Ramos (cell line): Measurements from ENCODE around the gene SRP14.

Experiments used
- in situ Hi-C: fragments of 300-500 bp; cut with MboI; formaldehyde crosslinking; loops from one replicate; pipeline ENCODE4 v1.14.3; 2022; ENCODE audit warnings: low sequenced_read_pairs; ENCODE audit not compliant: unreplicated experiment

Gene SRP14

GRCh38 chr15:40069178-40070165 lies 30.5 kb upstream of the SRP14 start:
- in situ Hi-C loops: no loop called here

- in situ Hi-C loops: no loop called here
Observed at GRCh38 chr15:40067921-40068624, 29.1 kb upstream of the SRP14 start.

- in situ Hi-C loops: no loop called here
Observed at GRCh38 chr15:40066589-40066988, 27.6 kb upstream of the SRP14 start.

DNA sequence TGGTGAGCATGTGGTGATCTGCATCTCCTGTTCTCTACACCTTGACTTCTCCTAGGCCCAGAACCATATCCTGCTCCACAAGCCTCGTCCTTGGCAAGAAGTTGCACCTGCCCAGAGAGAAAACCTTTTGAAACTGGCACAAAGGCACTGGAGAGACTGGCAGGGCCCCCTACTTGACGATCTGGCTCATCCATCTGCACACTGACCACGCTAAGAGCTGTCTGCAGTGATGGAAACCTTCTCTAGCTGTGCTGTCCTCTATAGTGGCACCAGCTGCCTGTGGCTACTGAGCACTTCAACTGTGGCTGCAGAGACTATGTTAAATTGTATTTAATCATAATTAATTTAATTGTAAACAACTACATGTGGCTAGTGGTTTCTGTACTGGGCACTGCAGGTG lies 26.2 kb upstream of the SRP14 start:
- in situ Hi-C loops: no loop called here

- in situ Hi-C loops: no loop called here
Observed at GRCh38 chr15:40064231-40064894, 25.4 kb upstream of the SRP14 start.

GRCh38 chr15:40063563-40064011 lies 24.6 kb upstream of the SRP14 start:
- in situ Hi-C loops: no loop called here

- in situ Hi-C loops: no loop called here
Observed at GRCh38 chr15:40062816-40063562, 24.0 kb upstream of the SRP14 start.

- in situ Hi-C loops: no loop called here
Observed at GRCh38 chr15:40061212-40061901, 22.4 kb upstream of the SRP14 start.

DNA sequence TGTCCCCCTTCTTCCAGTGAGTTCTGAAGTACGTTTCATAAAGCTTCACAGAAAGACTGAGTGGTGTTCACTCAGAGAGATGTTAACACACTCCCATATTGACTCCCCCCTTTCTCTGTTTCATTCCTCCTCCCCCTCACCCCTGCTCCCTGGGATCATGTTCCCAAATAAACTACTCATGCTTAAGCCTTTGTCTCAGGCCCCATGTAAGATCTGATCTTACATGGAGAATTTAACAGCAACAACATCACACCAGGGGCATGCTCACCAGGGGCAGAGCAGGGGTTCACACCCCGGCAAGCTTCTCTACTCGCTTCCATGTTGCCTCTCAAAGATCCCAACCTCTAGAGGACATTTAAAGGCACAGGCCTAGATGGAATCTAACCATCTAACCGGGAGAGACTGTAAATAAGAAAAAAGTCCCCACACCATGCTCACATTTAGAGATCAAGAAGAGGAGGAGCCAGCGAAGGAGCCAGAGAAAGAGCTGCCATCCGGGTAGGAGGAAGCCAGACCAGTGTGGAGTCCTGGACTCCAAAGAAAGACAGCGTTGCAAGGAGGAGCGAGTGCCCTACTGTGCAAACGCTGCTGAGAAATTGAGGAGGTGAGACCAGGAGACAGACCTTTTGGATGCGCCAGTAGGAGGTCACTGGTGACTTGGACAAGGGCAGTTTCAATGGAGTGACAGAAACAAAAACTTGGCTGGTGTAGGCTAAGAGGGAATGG lies 21.4 kb upstream of the SRP14 start:
- in situ Hi-C loops: no loop called here

- in situ Hi-C loops: no loop called here
Observed at GRCh38 chr15:40059821-40060220, 20.8 kb upstream of the SRP14 start.

DNA sequence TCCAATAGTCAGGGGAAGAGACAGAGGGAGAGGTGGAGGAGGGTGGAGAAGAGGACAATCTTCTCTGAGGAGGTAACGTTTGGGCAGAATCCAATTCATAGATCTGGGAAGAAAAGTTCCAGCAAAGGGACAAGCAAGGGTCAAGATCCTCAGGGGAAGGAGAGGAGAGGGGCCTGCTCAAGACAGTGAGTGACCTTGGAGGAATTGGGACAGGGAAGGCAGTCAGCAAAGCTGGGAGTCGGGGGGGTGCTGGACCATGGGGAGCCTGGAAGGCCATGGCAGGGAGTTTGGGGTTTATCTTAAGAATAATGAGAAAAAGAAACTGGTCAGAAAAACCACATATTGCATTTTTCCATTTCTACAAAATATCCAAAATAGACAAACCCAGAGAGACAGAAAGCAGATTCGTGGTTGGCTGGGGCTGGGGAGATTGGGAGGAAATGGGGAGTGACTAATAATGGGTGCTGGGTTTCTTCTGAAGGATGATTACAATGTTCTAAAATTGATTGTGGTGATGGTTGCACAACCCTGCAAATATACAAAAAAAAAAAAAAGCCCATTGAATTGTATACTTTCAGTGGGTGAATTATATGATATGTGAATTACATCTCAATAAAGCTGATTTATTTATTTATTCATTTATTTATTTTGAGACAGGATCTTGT lies 19.6 kb upstream of the SRP14 start:
- in situ Hi-C loops: no loop called here

GRCh38 chr15:40055576-40056293 lies 16.8 kb upstream of the SRP14 start:
- in situ Hi-C loops: no loop called here

GRCh38 chr15:40054855-40055575 lies 16.0 kb upstream of the SRP14 start:
- in situ Hi-C loops: loop anchor here (5.0 kb wide), 1 partner anchor 42 kb away; no protein-coding TSS in a partner anchor

GRCh38 chr15:40054605-40054854 lies 15.5 kb upstream of the SRP14 start:
- in situ Hi-C loops: loop anchor here (5.0 kb wide), 1 partner anchor 43 kb away; no protein-coding TSS in a partner anchor

DNA sequence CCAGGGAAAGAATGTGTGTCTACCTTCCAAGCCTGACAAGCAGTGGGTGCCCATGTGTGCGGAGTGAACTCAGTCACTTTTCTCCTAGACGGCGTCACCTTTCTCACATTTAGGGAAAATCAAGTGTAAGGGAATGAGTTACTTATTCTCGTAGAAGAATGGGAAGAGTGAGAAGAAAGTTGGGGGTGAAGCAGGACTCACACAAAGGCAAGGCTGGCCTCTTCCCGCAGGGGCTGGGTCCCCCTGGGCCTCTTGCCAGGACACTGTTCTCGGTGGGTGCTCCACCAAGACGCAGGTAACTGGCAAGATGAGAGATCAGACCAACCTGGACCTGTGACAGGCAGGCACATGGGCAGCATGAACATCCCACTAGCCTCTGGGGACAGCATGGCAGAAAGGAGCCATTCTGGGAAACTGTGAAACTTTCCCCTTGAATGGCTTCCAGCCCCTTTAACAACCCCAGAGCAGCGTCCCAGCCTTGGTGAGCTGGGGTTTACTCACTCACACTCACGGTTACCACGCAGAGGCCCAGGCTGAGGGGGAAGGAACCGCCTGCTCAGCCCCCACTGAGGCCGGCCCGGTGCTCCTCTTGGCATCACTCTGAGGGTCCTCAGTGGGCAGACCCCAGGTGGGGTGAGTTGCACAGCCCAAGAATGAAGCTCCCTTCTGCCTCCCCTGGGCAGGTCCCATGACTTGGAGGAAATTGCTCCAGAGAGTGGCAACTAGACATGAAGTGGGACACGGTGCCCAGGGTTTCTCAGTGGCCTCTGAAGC lies 15.0 kb upstream of the SRP14 start:
- in situ Hi-C loops: loop anchor here (5.0 kb wide), 1 partner anchor 43 kb away; no protein-coding TSS in a partner anchor

GRCh38 chr15:40053079-40053830 lies 14.3 kb upstream of the SRP14 start:
- in situ Hi-C loops: loop anchor here (5.0 kb wide), 1 partner anchor 44 kb away; no protein-coding TSS in a partner anchor
